Motor neuron (in vitro differentiated cells): ENCODE results near the gene GALNT6. TPM values are rescaled to one million over a fixed set of nuclear protein-coding genes. Genes with fewer than 3 reads are reported as not detected.

ENCODE experiments used
- ATAC-seq, 8 experiments: fragments of 200-7000 bp; cut with Tn5 transposase; replicated peaks in 6 of 8; 2 replicates each; pipeline ENCODE4 v1.8.0; 2021; ENCODE audit warnings: mild to moderate bottlenecking in 8 of 8, moderate library complexity in 8 of 8
- H3K27ac ChIP-seq, 2 donors: fragments of 250-450 bp; sonication (Bioruptor Pico); 2 replicates each; pipeline ENCODE4 v1.9.0; 2021; ENCODE audit warnings: antibody characterized with exemption in 2 of 2, mild to moderate bottlenecking in 2 of 2, moderate library complexity in 1 of 2
- H3K4me1 ChIP-seq, 2 donors: fragments of 250-450 bp; sonication (Bioruptor Pico); replicated peaks in 1 of 2; 2 replicates each; pipeline ENCODE4 v1.6.1; 2021; ENCODE audit warnings: antibody characterized with exemption in 2 of 2, mild to moderate bottlenecking in 2 of 2, moderate library complexity in 1 of 2
- H3K4me3 ChIP-seq, 5 donors: fragments of 250-450 bp; sonication (Bioruptor Pico); 2 replicates each; pipeline ENCODE4 v1.9.0; 2021; ENCODE audit warnings: antibody characterized with exemption in 5 of 5, mild to moderate bottlenecking in 5 of 5, moderate library complexity in 4 of 5
- WGBS, 10 experiments: fragments of 450-650 bp; shearing (Covaris generic); methylation state at CpG; one replicate each; pipeline ENCODE4 v1.0.0; 2022; 5-methylcytosine and 5-hydroxymethylcytosine counted together
- in situ Hi-C, 9 experiments: fragments of 400-800 bp; cut with MboI; loops; one replicate each; pipeline ENCODE4 v1.15.0; 2021; ENCODE audit warnings: low sequenced_read_pairs in 9 of 9, low pct_unique_long_range_greater_than_20kb in 2 of 9; ENCODE audit not compliant: unreplicated experiment in 9 of 9
- total RNA-seq, 8 experiments: library from RNA; unstranded; fragments of 300-600 nt; gene quantifications; 2 replicates each; pipeline versions ENCODE4 v1.2.3 to v1.2.4, GENCODE V29; 2022

GALNT6 gene
- total RNA-seq, 8 experiments from 2014 or later: 0.07 to 91.6 (median 50.3) TPM; not detected in 3

GRCh38 chr12:51419425-51420193 is 28.4 kb upstream of the GALNT6 start:
- in situ Hi-C loops: loop anchor here in 4 of 9 experiments (10.0 to 25.0 kb wide), 6 partner anchors 105 to 568 kb away; partner anchors contain the start of gene ANKRD33 (in 1 of the 4)
- H3K4me3 ChIP-seq: no peak overlapping the region
- peaks cover 20 to 22% of the 10 kb centered on the region in 2 donors for H3K4me1 ChIP-seq
- 15 to 70% (median 26%) methylated on average over 2 to 10 of the region's 11 CpGs for WGBS, 10 experiments
- ATAC-seq: peak in 3 of 8 experiments; percentile 10 to 34 (median 12)
- H3K27ac ChIP-seq: peak overlapping the region in 1 of 2 donors; percentile 47

- in situ Hi-C loops: loop anchor here in 3 of 9 experiments (25.0 kb wide), 4 partner anchors 119 to 569 kb away; partner anchors contain the start of gene ANKRD33 (in 1 of the 3)
- peaks cover 14 to 20% of the 10 kb centered on the region in 2 donors for H3K4me1 ChIP-seq
- WGBS, 10 experiments: 0 to 100% (median 83%) methylated on average over 1 to 2 of the region's 4 CpGs; no CpG with 5 or more reads in 3 of the 10 experiments
- H3K4me3 ChIP-seq: no peak overlapping the region
- H3K27ac ChIP-seq: no peak overlapping the region
- ATAC-seq: no peak
Observed at GRCh38 chr12:51417826-51418225, 26.6 kb upstream of the GALNT6 start.

- Histone ChIP-seq H3K4me1 (peaks cover 11 to 18% of the 10 kb centered on the region in 2 donors), H3K27ac (no peak overlapping the region), H3K4me3 (no peak overlapping the region)
- in situ Hi-C loops: loop anchor here in 3 of 9 experiments (25.0 kb wide), 4 partner anchors 121 to 571 kb away; partner anchors contain the start of gene ANKRD33 (in 1 of the 3)
- ATAC-seq: no peak
- 81 to 100% (median 100%) methylated on average over 1 of the region's 1 CpG; no CpG with 5 or more reads in 1 of the 10 experiments for WGBS, 10 experiments
Observed at GRCh38 chr12:51415931-51416330, 24.7 kb upstream of the GALNT6 start.

GRCh38 chr12:51413791-51414190 is 22.6 kb upstream of the GALNT6 start:
- no peak overlapping the region for H3K27ac ChIP-seq
- 53 to 100% (median 86%) methylated on average over 1 to 3 of the region's 3 CpGs for WGBS, 10 experiments
- H3K4me3 ChIP-seq: no peak overlapping the region
- no peak for ATAC-seq
- in situ Hi-C loops: loop anchor here in 3 of 9 experiments (25.0 kb wide), 4 partner anchors 124 to 574 kb away; partner anchors contain the start of gene ANKRD33 (in 1 of the 3)
- H3K4me1 ChIP-seq: peaks cover 0 to 5% of the 10 kb centered on the region in 2 donors

- Histone ChIP-seq H3K4me1 (no peaks in the 10 kb centered on the region), H3K27ac (no peak overlapping the region), H3K4me3 (no peak overlapping the region)
- in situ Hi-C loops: loop anchor here in 3 of 9 experiments (25.0 kb wide), 4 partner anchors 124 to 574 kb away; partner anchors contain the start of gene ANKRD33 (in 1 of the 3)
- ATAC-seq: no peak
Observed at GRCh38 chr12:51413149-51413548, 21.9 kb upstream of the GALNT6 start.

GRCh38 chr12:51409846-51410245 is 18.6 kb upstream of the GALNT6 start:
- in situ Hi-C loops: loop anchor here in 3 of 9 experiments (25.0 kb wide), 4 partner anchors 127 to 577 kb away; partner anchors contain the start of gene ANKRD33 (in 1 of the 3)
- WGBS, 10 experiments: 60 to 93% (median 84%) methylated on average over 1 to 8 of the region's 8 CpGs; no CpG with 5 or more reads in 4 of the 10 experiments
- ATAC-seq: no peak
- H3K4me3 ChIP-seq: no peak overlapping the region
- H3K27ac ChIP-seq: no peak overlapping the region
- peaks cover 9 to 11% of the 10 kb centered on the region in 2 donors for H3K4me1 ChIP-seq

GRCh38 chr12:51407604-51408003 is 16.4 kb upstream of the GALNT6 start:
- peak in 3 of 8 experiments; percentile 44 to 91 (median 89) for ATAC-seq
- Histone ChIP-seq H3K4me1 (peaks cover 9 to 11% of the 10 kb centered on the region in 2 donors), H3K4me3 (no peak overlapping the region), H3K27ac (no peak overlapping the region)
- 60 to 100% (median 94%) methylated on average over 1 to 2 of the region's 4 CpGs; no CpG with 5 or more reads in 1 of the 10 experiments for WGBS, 10 experiments
- in situ Hi-C loops: loop anchor here in 3 of 9 experiments (25.0 kb wide), 4 partner anchors 130 to 580 kb away; partner anchors contain the start of gene ANKRD33 (in 1 of the 3)

- ATAC-seq: no peak
- in situ Hi-C loops: loop anchor here in 3 of 9 experiments (25.0 kb wide), 4 partner anchors 130 to 580 kb away; partner anchors contain the start of gene ANKRD33 (in 1 of the 3)
- H3K27ac ChIP-seq: no peak overlapping the region
- WGBS, 10 experiments: 63 to 100% (median 86%) methylated on average over 1 to 5 of the region's 5 CpGs; no CpG with 5 or more reads in 2 of the 10 experiments
- H3K4me1 ChIP-seq: peaks cover 9 to 11% of the 10 kb centered on the region in 2 donors
- no peak overlapping the region for H3K4me3 ChIP-seq
Observed at GRCh38 chr12:51406859-51407258, 15.7 kb upstream of the GALNT6 start.

GRCh38 chr12:51406290-51406689 is 15.1 kb upstream of the GALNT6 start:
- Histone ChIP-seq H3K27ac (no peak overlapping the region), H3K4me3 (no peak overlapping the region), H3K4me1 (peaks cover 9 to 11% of the 10 kb centered on the region in 2 donors)
- peak in 5 of 8 experiments; percentile 17 to 62 (median 40) for ATAC-seq
- WGBS, 10 experiments: 50 to 86% (median 52%) methylated on average over 1 to 3 of the region's 3 CpGs; no CpG with 5 or more reads in 6 of the 10 experiments
- in situ Hi-C loops: loop anchor here in 3 of 9 experiments (25.0 kb wide), 4 partner anchors 131 to 581 kb away; partner anchors contain the start of gene ANKRD33 (in 1 of the 3)

GRCh38 chr12:51405801-51406207 is 14.6 kb upstream of the GALNT6 start:
- 20 to 100% (median 83%) methylated on average over 1 to 2 of the region's 3 CpGs; no CpG with 5 or more reads in 3 of the 10 experiments for WGBS, 10 experiments
- peak in 6 of 8 experiments; percentile 18 to 95 (median 94) for ATAC-seq
- Histone ChIP-seq H3K4me3 (no peak overlapping the region), H3K4me1 (peaks cover 9 to 11% of the 10 kb centered on the region in 2 donors), H3K27ac (no peak overlapping the region)
- in situ Hi-C loops: loop anchor here in 3 of 9 experiments (25.0 kb wide), 4 partner anchors 131 to 581 kb away; partner anchors contain the start of gene ANKRD33 (in 1 of the 3)

GRCh38 chr12:51404627-51405026 is 13.4 kb upstream of the GALNT6 start:
- no peak for ATAC-seq
- in situ Hi-C loops: loop anchor here in 3 of 9 experiments (25.0 kb wide), 4 partner anchors 133 to 583 kb away; partner anchors contain the start of gene ANKRD33 (in 1 of the 3)
- WGBS, 10 experiments: 68 to 100% (median 89%) methylated on average over 1 to 3 of the region's 3 CpGs; no CpG with 5 or more reads in 1 of the 10 experiments
- Histone ChIP-seq H3K4me3 (no peak overlapping the region), H3K27ac (no peak overlapping the region), H3K4me1 (peaks cover 9 to 11% of the 10 kb centered on the region in 2 donors)

GRCh38 chr12:51403681-51404136 is 12.5 kb upstream of the GALNT6 start:
- no peak overlapping the region for H3K4me3 ChIP-seq
- WGBS, 10 experiments: 40 to 100% (median 82%) methylated on average over 1 to 4 of the region's 4 CpGs; no CpG with 5 or more reads in 5 of the 10 experiments
- in situ Hi-C loops: loop anchor here in 3 of 9 experiments (25.0 kb wide), 4 partner anchors 134 to 584 kb away; partner anchors contain the start of gene ANKRD33 (in 1 of the 3)
- no peak for ATAC-seq
- no peak overlapping the region for H3K27ac ChIP-seq
- peaks cover 9 to 11% of the 10 kb centered on the region in 2 donors for H3K4me1 ChIP-seq
